NB4 (cell line): Measurements from ENCODE around the gene SEPTIN5.

Source experiments
- DNase-seq: peaks from one replicate; pipeline ENCODE4 v3.0.0; 2010; ENCODE audit warnings: low read depth
- H3K4me3 ChIP-seq: one replicate; pipeline ENCODE4 v1.5.1; 2011; ENCODE audit warnings: mild to moderate bottlenecking, low read depth, low read length, moderate library complexity
- MYC ChIP-seq: IDR thresholded peaks from 2 replicates; pipeline ENCODE4 v1.6.1; 2011; ENCODE audit warnings: low read depth, low read length
- POLR2A ChIP-seq: IDR thresholded peaks from 2 replicates; pipeline ENCODE4 v1.6.1; 2011; ENCODE audit warnings: mild to moderate bottlenecking; ENCODE audit not compliant: insufficient read length; ENCODE audit errors: extremely low read depth
- TF ChIP-seq, protein P1 (sequence below): IDR thresholded peaks from one replicate; pipeline ENCODE4 v1.5.1; 2012; ENCODE audit warnings: low read depth, low read length
- TF ChIP-seq, protein P2 (sequence below): IDR thresholded peaks from 2 replicates; pipeline ENCODE4 v1.6.1; 2011; ENCODE audit warnings: low read depth, low read length

Gene SEPTIN5

DNA sequence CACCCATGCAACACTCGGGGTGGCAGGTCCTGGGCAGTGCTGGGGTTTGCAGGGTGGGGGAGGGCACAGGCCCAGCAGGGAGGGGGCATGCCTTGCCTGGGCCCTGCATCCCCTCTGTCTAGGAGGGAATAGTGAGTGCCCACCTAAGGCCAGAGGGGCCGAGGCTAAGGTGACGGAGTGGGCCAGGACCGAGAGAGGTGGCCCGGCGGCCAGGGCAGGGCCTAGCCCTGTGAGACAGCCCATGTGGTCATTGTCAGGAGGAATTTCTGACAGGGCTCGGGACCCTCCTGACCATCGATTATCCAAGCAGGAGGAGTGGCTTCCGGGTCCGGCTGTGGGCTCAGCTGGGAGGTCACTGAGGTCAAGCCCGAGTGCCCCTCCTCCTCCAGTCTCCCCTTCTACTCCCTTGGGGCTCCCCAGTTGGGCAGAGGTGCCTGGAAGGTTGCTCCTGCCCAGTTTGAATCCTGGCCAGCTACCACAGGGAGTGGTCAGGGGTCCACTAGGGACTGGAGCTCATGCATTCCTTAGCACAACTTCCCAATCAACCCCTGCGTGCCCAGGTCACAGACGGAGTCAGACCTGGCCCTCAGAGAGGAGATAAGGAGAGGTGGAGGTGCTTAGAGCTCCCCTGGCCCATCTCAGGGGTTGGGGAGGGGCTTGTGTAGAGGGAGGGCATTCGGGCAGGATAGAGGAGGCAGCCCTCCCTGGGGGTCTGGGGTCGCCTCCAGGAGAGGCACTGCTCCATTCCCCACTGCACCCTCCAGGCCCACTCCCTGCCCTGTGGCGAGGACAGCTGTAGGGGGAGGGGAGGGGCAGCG is 23.8 kb downstream of the SEPTIN5 start:
- no peak for DNase-seq
- H3K4me3 ChIP-seq, result no peak overlapping the region
- TF ChIP-seq MYC (no peak), POLR2A (no peak)
- TF ChIP-seq, protein P1, sequence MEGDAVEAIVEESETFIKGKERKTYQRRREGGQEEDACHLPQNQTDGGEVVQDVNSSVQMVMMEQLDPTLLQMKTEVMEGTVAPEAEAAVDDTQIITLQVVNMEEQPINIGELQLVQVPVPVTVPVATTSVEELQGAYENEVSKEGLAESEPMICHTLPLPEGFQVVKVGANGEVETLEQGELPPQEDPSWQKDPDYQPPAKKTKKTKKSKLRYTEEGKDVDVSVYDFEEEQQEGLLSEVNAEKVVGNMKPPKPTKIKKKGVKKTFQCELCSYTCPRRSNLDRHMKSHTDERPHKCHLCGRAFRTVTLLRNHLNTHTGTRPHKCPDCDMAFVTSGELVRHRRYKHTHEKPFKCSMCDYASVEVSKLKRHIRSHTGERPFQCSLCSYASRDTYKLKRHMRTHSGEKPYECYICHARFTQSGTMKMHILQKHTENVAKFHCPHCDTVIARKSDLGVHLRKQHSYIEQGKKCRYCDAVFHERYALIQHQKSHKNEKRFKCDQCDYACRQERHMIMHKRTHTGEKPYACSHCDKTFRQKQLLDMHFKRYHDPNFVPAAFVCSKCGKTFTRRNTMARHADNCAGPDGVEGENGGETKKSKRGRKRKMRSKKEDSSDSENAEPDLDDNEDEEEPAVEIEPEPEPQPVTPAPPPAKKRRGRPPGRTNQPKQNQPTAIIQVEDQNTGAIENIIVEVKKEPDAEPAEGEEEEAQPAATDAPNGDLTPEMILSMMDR, result no peak

DNA sequence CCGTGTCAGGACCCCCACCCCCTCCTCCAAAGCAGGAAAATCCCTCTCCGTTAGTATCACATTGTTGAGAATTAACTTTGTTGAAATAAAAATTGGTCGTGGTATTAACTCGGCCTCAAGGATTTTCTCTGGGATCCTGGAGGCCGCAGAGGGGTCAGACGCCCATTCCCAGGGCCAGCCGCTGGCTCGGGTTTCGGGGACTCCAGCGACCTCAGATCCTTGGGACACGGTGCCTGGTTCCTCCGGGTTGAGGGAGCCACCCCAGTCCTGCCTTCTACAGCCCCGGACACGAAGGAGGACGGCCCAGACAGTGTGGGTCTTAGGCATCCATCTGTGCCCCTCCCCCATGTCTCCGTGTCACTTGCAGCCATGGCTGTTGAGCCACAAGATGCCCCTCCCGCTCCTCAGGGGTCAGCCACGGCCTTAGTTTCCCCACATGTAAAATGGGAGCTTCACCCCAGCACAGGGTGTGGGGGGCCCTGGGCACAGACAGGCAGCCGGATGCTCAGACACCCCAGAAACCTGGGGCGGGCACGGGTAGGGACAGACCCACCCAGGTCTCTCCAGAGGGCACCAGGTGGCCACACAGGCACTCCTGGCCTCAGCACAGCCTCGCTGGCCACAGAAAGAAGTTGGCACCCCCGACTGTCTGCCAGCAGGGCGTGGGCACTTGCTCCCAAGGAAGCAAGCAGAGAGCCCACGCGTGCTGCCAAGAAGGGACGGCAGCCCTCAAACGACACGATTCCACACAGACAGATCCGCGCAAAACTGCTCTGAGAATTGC is 24.6 kb downstream of the SEPTIN5 start:
- DNase-seq, result no peak
- no peak overlapping the region for H3K4me3 ChIP-seq
- TF ChIP-seq, protein P1, result no peak
- TF ChIP-seq MYC, result no peak
- TF ChIP-seq POLR2A, result no peak
- TF ChIP-seq, protein P2, sequence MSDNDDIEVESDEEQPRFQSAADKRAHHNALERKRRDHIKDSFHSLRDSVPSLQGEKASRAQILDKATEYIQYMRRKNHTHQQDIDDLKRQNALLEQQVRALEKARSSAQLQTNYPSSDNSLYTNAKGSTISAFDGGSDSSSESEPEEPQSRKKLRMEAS, result no peak

DNA sequence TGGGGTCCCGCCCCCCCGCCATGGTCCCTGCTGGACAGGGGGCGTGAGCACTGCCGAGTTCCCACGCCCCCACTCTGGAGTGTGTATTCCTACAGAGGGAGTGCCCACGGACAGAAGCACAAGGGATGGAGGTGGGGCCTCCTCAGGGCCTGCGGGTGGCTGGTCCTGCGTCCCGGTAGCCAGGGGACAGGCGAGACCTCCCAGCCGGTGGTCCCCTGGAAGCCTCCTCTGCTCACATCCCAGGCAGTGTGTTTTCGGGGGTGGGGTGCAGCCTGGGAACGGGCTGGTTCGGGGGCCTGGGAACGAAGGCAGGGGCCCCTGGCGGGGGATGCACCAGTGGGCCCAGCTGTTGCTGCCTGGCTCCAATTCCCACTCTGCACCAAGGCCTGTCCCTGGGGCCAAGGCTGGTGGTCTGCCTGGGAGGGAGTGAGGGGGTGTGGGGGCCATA is 25.2 kb downstream of the SEPTIN5 start:
- TF ChIP-seq, protein P1, result no peak
- no peak for TF ChIP-seq MYC
- TF ChIP-seq, protein P2, result no peak
- no peak for TF ChIP-seq POLR2A
- DNase-seq, result no peak
- no peak overlapping the region for H3K4me3 ChIP-seq

DNA sequence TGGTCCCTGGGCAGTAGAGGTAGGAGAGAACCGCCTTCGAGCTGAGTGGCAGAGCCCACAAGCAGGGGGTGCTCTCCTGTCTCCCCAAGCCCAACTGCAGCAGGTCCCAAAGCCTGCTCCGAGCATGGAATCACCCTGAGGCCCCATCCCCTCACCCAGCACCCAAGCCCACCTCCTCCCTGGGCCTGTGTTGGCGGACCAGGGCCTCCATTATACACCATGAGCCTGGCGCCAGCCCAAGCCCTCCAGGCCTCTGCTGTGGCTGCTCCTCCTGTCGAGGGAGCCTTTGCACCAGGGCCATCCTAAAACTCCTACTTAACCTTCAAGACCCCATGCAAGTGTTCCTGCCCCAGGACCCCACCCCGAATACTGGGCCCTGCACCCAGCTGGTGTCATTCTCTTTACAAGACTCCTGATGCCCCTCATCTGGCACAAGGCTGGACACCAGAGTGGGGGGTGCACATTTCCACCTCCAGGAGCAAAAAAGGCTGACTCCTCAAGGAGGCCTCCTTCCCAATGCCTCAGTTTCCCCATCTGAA is 25.7 kb downstream of the SEPTIN5 start:
- no peak for DNase-seq

DNA sequence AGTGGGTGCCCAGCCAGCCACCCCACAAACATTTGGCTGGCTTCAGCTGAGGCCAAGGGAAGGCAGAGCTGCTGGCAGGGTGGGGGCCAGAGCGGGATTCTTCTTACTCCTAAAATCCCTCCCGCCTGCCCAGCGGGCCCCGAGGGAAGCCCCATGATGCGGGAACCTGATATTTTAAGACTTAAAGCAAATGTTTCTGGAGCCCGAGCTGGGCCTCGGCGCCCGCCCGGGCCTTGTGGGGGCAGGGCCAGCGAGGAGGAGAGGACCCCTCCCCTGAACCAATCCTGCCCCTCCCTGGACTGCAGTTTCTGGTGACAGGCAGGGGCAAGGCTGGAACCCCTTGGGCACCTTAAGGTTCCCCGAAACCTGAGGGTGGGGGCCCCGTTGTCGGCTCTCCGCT is 26.3 kb downstream of the SEPTIN5 start:
- TF ChIP-seq MYC (no peak), POLR2A (no peak)
- TF ChIP-seq, protein P2, result no peak
- TF ChIP-seq, protein P1, result no peak
- DNase-seq, result no peak
- no peak overlapping the region for H3K4me3 ChIP-seq

More for the DNA sequence above, 25.7 kb downstream of the SEPTIN5 start:
- TF ChIP-seq, protein P1, result no peak
- TF ChIP-seq, protein P2, result no peak
- TF ChIP-seq MYC, result no peak
- TF ChIP-seq POLR2A, result no peak
- H3K4me3 ChIP-seq, result no peak overlapping the region
